Nephron progenitor cell (in vitro differentiated cells): ENCODE data around the gene HS3ST2.

Source experiments
- DNase-seq: peaks from one replicate; pipeline ENCODE4 v3.0.0; 2021
- H3K27ac Mint-ChIP-seq: 2 replicates; pipeline ENCODE4 v1.8.0; 2021; ENCODE audit warnings: mild to moderate bottlenecking, moderate library complexity, mixed read lengths
- H3K27me3 Mint-ChIP-seq: 2 replicates; pipeline ENCODE4 v1.8.0; 2021; ENCODE audit warnings: mild to moderate bottlenecking, low read depth, mixed read lengths; ENCODE audit not compliant: poor library complexity
- H3K36me3 Mint-ChIP-seq: 2 replicates; pipeline ENCODE4 v1.8.0; 2021; ENCODE audit warnings: low read depth, mixed read lengths
- H3K4me1 Mint-ChIP-seq: 2 replicates; pipeline ENCODE4 v1.8.0; 2021; ENCODE audit warnings: mixed read lengths
- H3K4me3 Mint-ChIP-seq: 2 replicates; pipeline ENCODE4 v1.8.0; 2021; ENCODE audit warnings: mild to moderate bottlenecking, moderate library complexity, mixed read lengths
- H3K9me3 Mint-ChIP-seq: 2 replicates; pipeline ENCODE4 v1.8.0; 2021; ENCODE audit warnings: mild to moderate bottlenecking, moderate library complexity, mixed read lengths
- CTCF ChIP-seq: fragments of 200-600 bp; sonication (generic); IDR thresholded peaks from 2 replicates; pipeline ENCODE4 v1.5.0; 2021; ENCODE audit warnings: antibody characterized with exemption

HS3ST2 gene

GRCh38 chr16:22813948-22814710, at the start of gene HS3ST2:
Gene HS3ST2 (plus strand): TSS chr16:22814162. CDS start chr16:22814611, 449 bp downstream.
- TF ChIP-seq CTCF: peak; percentile 23
- DNase-seq: peak; percentile 72
- no peaks in the 10 kb centered on the region for H3K36me3 Mint-ChIP-seq
- peaks cover 7% of the 10 kb centered on the region for H3K4me1 Mint-ChIP-seq
- H3K4me3 Mint-ChIP-seq: peak within 1 kb of the TSS; percentile 79
- H3K27ac Mint-ChIP-seq: no peak within 1 kb of the TSS
- H3K27me3 Mint-ChIP-seq: peaks cover 83% of the 10 kb centered on the region
- H3K9me3 Mint-ChIP-seq: no peaks in the 10 kb centered on the region

DNA sequence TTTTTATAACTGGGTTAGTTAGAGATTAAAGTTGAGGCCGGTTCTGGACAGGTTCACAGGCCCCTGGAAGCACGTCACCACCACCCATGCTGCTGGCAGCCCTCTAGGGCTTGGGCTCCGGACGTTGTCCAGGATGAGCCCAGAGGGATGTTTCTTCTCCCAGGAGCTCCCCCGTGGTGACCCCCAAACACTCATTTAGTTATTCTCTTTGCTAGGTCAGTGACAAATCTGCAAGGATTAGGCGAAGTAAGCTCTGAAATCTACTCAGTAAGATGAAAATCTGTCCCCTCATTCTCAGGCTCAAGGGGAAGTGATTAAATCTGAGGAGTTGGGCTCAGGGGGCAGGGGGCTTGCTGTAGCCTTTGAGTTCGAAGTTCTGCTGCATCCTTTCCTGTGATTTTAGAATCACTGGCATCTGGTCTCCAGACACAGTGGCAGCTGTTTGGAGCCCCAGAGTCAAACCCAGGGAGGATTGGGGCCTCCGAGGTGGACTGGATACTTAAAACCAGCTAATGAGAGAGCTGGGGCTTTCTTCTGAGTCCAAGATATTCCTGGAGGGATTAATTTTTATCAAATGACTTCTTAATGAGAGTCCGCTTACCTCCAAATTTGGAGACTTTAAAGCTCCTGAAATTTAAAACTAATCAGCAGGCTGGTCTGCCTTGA, 49.2 kb upstream of the HS3ST2 start:
- Mint-ChIP-seq H3K9me3 (no peaks in the 10 kb centered on the region), H3K4me3 (no peak overlapping the region), H3K27ac (no peak overlapping the region), H3K4me1 (peaks cover 6% of the 10 kb centered on the region), H3K36me3 (no peaks in the 10 kb centered on the region), H3K27me3 (peaks cover 4% of the 10 kb centered on the region)
- no peak for TF ChIP-seq CTCF
- no peak for DNase-seq

- H3K27ac Mint-ChIP-seq: no peak overlapping the region
- H3K4me1 Mint-ChIP-seq: peaks cover 6% of the 10 kb centered on the region
- no peak overlapping the region for H3K4me3 Mint-ChIP-seq
- DNase-seq: no peak
- H3K27me3 Mint-ChIP-seq: peaks cover 9% of the 10 kb centered on the region
- no peaks in the 10 kb centered on the region for H3K9me3 Mint-ChIP-seq
- TF ChIP-seq CTCF: no peak
- H3K36me3 Mint-ChIP-seq: no peaks in the 10 kb centered on the region
Observed at GRCh38 chr16:22765479-22765878, 48.5 kb upstream of the HS3ST2 start.

DNA sequence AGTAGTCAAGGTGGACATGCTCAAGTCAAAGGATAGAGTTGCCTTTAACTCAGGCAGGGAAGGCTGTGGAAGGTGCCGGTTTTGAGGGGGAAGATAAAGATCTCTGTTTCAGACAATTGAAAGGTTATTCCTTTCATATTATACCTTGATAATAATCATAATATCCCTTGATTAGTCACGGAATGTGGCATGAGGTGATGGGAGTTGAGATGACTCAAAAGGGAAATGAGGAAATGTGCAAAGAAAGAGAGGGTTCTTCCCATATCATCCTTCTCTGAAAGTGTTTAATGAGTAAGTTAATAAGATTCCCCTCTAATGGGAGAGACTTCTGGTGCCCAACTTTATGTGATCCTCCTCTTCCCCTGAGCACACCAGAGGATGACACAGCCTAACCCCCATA, 43.1 kb upstream of the HS3ST2 start:
- DNase-seq: no peak
- no peak for TF ChIP-seq CTCF
- Mint-ChIP-seq H3K4me3 (no peak overlapping the region), H3K27ac (no peak overlapping the region), H3K36me3 (no peaks in the 10 kb centered on the region), H3K27me3 (peaks cover 25% of the 10 kb centered on the region), H3K4me1 (no peaks in the 10 kb centered on the region), H3K9me3 (no peaks in the 10 kb centered on the region)

- Mint-ChIP-seq H3K36me3 (no peaks in the 10 kb centered on the region), H3K4me1 (no peaks in the 10 kb centered on the region), H3K4me3 (no peak overlapping the region), H3K27ac (no peak overlapping the region), H3K27me3 (peaks cover 24% of the 10 kb centered on the region), H3K9me3 (no peaks in the 10 kb centered on the region)
- no peak for DNase-seq
- TF ChIP-seq CTCF: no peak
Observed at GRCh38 chr16:22771551-22771950, 42.4 kb upstream of the HS3ST2 start.
